RPMI8226 (cell line): Measurements from ENCODE around the gene IL32.
"Not testable (repeated sequence)": the region's sequence is repeated elsewhere in the genome, so short reads cannot be mapped to it uniquely, and the experiment has no call there.

ENCODE experiments used
- DNase-seq: peaks from one replicate; pipeline ENCODE4 v3.0.0-alpha.2; 2015

Gene IL32

DNA sequence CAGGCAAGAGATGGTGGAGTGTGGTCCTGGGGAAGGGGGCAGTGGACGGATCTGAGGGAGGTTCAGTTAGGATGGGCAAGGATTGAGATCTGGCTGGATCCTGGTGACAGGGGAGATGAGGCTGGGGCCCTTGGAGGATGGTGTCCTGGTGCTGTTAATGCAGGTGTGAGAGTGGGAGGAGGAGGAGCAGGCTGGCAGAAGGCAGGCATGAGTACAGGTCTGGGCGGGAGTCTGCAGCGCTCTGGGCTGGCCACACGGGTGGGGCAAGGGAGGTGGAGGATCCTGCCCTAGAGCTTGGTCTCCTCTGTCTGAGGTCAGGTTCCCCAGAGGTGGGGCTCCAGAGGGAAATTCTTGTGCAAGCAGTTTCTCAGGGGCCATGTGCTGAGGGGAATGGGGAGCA lies 6.7 kb downstream of the IL32 start:
- not testable (repeated sequence) for DNase-seq

DNA sequence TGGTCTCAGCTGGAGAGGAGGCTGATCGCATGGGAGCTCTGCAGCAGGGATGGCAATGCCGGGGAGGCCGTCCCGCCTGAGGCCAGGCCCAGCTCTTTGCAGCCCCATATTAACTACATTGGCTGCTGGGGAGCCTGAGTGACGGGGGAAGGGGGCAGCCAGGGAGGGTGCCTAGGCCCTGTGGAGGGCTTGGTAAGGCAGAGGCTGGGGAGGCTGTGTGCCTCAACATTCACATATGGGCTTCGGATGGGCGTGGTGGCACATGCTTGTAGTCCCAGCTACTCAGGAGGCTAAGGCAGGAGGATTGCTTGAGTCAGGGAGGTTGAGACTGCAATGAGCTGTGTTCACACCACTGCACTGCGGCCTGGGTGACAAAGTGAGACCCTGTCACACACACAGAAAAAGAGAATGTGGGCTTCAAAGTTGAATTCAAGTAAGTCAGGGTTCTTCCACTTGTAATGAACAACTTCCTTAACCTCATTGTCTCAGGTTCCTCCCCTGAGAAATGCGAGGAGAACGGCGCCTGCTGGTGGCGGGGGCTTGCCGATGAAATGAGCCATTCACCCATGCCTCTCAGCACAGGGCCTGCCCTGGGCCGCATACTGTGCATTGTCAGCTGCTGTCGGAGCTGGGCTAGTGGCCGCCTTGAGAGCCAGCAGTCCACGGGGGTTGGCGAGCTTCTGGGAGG lies 7.3 kb downstream of the IL32 start:
- not testable (repeated sequence) for DNase-seq

DNA sequence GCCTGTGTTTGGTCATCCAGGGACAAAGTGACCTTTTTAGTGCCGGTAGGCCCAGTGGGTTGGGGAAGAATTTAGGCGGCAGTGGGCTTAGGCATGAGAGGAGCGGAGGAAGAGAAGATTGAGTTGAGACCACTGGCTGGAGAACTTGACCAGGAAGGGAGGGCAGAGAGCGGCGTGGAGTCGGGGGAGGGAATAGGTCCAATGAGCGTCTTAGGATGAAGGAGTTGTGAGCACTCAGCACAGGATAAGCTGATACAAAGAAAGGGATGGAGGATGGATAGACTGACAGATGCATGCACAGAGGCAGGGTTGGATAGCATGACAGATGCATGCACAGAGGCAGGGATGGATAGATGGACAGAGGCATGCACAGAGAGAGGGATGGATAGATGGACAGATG lies 8.0 kb downstream of the IL32 start:
- DNase-seq: no peak

DNA sequence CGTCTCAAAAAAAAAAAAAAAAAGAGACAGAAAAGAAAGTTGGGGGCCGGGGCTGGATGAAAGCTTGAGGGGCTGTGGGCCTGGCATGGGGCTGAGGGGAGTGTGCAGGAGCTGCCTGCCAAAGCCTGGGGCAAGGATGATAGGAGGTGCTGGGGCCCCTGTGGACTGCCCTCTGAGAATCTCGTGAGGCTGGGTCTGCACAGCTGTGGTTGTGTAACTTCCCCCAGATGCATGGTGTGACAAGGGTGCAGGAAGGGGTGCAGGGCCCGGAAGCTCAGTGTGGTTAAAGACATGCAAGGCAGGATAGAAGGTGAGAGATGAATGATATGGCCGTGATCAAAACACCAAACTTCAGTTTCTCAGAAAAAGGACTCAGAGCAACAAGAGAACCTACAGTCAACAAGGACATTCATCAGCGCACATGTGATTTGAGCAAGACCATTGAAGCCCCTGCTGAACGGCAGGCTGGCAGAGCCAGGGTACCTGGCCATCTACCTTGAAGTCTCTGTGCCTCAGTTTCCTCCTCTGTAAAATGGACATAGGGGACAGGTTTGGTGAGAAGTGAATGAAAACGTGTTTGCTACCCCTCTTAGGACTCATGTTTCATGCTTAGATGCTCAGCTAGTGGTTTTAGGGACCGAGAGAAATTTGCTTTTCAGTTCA lies 9.6 kb downstream of the IL32 start:
- DNase-seq: peak; percentile 40

DNA sequence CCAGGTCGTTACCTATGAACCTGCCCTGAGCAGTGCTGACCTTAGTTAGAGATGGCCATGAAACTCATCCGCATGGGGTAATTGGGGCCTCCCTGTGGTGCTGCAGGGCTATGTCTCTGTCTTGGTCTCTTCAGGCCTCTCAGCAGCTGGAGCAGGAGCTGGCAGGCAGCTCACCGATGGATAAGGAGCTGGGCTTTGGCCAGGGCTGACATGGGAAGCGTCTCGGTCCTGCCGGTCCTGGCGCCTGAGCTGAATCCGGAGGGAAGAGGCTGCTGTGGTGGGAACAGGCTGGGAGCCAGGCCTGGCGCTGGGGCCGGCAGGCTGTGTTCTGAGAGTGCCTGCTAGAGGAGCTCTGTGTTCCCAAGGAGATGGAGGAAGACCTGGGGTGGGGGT lies 10.1 kb downstream of the IL32 start:
- no peak for DNase-seq

DNA sequence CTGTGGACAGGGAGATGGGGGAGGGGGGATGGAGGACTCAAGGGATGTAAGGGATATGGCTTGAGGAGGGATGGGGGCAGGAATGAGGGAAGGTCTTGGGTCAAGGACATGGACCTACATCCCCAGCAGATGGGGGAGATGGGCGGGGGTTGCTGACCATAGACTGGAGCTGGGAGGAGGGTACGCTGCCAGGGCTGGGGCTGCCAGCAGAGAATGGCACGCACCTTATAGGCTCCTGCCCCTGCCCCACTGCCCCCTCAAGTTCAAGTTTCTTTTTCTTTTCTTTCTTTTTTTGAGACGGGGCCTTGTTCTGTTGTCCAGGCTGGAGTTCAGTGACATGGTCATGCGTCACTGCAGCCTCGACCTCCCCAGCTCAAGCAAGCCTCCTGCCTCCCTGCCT lies 10.5 kb downstream of the IL32 start:
- not testable (repeated sequence) for DNase-seq

DNA sequence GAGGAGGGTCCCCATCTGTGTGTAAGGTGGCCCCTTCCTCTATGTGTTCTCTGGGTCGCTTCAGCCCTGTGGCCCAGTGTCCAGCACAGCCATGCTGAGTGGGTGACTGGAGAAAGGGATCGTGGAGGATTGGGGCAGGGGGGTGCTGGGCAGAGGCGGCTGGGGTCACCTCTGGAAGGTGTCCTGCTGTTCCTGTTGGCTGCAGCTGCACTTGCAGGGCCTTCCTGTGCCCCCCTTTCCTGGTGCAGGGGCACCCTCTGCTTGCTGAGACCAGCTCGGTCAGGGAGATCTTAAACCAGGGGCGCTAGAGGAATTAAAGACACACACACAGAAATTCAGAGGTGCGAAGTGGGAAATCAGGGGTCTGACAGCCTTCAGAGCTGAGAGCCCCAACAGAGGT lies 11.1 kb downstream of the IL32 start:
- DNase-seq: no peak

DNA sequence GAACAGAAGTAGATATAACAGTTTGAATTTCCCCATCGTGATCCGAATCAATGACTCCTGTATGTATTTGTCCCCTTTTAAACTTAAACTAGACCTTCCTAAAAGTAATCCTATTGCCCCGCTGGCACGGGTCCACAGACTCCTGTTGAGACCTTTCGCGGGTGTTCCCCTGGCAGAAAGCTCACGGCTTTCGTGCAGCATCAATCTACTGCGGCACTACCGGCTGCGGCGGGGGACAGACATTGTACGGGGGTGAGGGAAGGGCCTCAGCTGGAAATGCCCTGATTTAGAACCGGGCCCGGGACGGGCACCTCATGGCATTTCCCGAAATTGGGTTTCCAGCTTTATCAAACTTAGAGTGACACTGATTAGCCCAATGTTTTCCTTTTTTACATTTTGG lies 14.6 kb downstream of the IL32 start:
- DNase-seq: no peak

DNA sequence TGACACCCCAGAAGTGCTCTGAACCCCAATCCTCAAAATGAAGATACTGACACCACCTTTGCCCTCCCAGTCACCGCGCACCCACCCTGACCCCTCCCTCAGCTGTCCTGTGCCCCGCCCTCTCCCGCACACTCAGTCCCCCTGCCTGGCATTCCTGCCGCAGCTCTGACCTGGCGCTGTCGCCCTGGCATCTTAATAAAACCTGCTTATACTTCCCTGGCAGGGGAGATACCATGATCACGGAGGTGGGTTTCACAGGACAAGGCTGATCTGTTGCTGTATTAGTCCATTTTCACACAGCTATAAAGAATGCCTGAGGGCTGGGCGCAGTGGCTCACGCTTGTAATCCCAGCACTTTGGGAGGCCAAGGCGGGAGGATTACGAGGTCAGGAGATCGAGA lies 16.5 kb downstream of the IL32 start:
- not testable (repeated sequence) for DNase-seq

DNA sequence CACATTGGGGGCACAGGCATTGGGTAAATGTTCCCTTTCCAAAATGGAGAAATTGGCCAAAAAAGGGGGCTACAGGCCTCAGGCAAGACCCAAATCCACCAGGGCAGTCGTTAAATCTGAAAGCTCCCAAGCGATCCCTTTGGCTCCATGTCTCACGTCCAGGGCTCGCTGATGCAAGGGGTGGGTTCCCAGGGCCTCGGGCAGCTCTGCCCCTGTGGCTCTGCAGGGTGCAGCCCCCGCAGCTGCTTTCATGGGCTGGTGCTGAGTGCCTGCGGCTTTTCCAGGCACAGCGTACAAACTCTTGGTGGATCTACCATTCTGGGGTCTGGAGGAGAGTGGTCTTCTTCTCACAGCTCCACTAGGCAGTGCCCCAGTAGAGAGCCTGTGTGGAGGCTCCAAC lies 18.0 kb downstream of the IL32 start:
- not testable (repeated sequence) for DNase-seq

DNA sequence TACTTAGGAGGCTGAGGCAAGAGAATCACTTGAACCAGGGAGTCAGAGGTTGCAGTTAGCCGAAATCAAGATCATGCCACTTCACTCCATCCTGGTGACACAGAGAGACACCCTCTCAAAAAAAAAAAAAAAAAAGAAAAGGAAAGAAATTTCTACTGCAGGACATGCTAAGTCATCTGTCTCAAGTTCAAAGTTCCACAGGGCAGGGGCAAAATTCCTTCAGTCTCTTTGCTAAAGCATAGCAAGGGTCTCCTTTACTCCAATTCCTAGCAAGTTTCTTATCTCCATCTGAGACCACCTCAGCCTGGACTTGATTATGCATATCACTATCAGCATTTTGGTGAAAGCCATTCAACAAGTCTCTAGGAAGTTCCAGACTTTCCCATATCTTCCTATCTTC lies 19.1 kb downstream of the IL32 start:
- DNase-seq: no peak

DNA sequence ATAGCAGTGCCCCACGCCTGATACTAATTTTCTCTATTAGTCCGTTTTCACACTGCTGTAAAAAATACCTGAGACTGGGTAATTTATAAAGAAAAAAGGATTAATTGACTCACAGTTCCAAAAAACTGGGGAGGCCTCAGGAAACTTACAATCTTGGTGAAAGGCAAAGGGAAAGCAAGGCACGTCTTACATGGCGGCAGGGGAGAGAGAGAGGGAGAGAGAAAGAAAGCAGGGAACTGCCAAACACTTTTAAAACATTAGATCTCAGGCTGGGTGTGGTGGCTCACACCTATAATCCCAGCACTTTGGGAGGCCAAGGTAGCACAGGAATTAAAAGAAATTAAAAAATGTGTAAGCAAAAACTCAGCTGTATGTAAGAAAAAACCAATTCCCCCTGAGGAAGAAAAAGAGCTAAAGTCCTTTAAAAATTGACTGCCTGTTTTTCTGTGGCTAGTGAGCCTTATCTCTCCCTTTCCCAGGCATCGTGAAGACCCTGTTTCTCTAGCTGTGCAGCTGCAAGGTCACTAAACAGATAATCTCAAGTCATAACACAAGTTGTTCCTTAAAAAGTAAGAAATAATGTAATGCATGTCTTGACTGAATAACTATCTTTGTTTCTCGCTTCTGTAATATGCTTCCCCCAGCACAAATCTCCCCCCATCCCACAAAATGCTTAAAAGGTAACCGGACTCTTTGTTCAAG lies 19.7 kb downstream of the IL32 start:
- DNase-seq: no peak

DNA sequence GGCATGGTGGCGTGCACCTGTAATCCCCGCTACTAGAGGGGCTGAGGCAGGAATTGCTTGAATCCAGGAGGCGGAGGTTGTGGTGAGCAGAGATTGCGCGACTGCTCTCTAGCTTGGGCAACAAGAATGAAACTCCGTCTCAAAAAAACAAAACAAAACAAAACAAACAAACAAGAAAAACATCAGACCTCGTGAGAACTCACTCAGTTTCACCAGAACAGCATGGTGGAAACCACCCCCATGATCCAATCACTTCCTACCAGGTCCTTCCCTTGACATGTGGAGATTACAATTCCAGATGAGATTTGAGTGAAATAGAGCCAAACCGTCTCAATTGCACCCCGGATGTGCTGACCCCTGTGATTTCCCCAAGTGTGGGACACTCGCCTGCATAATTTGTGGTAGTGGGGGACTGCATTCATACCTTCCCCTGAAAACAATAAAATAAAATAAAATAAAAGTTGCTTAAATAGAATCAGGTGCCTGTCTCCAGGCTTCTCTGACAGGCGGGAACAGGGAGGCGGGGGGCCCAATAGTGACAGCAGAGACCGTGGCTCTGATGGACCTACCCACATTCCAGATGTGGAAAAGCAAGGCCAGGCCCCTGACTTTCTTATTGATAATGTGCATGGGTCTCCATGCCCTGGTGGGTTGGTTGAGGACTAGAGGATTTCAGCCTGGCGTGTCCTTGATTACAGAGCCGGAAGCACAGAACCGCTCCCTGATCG lies 20.6 kb downstream of the IL32 start:
- no peak for DNase-seq

DNA sequence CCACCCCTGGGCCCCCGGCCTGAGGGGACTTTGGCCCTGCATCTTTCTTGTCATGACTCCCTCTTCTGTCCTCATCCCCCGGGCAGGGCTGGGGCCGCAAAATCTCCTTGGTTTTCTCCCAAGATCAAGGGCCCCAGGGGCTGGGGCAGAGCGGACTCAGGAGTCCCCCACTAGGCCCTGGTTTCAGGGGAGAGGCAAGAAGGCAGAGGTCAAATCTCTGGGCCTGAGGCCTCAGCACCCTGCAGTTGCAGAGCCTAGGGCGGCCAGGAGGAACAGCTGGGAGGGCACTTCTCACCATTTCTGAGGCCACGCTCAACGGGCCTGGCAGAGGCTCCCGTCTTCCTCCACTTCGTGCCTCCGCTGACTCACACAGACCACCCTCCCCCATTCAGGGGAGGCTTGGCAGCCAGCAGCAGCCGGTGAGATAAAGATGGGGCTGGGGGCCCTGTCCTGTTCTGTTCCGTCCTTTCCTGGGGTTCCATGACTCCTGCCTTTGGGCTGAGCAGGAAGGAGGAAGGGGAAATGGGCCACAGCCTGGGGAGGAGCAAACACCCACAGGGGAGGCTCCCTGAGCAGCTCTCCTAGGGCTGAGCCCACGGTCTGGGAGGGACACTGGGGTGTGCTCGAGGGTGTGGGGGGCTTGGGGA lies 21.3 kb downstream of the IL32 start:
- no peak for DNase-seq

DNA sequence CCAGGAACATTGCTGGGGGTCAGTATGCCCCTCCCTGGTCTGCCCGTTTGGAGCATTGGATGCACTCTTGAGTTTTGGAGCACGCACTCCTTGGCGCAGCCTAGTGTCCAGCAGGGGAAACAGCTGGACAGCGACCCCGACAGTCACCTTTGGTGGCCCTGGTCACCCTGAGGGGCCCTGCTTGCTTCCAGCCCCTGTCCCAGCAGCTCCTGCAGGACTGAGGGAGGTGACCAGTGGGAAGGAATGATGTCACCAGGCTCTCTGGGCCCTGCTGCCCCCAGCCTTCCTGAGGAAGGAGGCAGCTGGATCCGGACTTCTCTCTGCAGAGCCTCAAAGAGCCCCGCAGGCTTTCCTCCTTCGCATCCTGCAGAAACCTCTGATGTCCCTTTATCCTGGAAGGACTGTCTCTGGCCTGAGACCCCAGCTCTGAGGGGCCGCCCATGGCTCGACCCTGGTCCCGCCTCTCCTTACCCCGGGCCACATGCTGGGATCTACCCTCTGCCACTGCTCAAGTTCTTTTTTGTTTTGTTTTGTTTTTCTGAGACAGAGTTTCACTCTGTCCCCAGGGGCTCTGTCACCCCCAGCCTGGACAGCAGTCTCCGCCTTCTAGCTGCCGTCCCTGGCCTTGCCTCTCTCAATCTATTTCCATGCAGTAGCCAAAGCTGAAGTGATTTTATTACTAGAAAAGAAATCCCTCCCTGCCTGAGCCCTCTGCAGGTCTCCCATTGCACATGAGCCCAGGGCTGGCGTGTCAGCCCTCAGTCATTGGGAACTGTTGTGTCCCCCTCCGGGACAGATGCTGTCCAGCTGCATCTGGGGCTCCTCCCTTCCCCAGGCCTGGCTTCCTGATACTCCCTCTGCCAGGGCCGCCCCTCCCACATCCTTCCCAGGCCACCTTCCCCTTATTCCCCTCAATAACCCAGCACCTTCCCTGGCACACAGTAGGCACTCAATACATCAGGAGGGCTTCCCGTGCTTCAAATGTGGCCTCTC lies 22.1 kb downstream of the IL32 start:
- DNase-seq: no peak

DNA sequence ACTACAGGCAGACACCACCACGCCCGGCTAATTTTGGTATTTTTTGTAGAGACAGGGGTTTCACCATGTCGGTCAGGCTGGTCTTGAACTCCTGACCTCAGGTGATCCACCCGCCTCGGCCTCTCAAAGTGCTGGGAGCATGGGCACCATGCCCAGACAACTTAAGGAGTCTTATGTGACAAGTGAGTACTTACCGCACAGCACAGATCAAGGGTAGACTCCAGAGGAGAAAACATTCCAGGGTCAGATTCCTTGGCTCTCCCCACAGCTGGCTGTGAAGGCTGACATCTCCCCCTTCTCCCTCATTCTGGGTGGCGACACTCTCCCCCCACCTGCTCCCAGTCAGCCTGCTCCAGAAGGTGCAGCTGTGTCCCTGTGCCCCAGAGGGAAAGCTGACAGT lies 23.0 kb downstream of the IL32 start:
- DNase-seq: no peak

DNA sequence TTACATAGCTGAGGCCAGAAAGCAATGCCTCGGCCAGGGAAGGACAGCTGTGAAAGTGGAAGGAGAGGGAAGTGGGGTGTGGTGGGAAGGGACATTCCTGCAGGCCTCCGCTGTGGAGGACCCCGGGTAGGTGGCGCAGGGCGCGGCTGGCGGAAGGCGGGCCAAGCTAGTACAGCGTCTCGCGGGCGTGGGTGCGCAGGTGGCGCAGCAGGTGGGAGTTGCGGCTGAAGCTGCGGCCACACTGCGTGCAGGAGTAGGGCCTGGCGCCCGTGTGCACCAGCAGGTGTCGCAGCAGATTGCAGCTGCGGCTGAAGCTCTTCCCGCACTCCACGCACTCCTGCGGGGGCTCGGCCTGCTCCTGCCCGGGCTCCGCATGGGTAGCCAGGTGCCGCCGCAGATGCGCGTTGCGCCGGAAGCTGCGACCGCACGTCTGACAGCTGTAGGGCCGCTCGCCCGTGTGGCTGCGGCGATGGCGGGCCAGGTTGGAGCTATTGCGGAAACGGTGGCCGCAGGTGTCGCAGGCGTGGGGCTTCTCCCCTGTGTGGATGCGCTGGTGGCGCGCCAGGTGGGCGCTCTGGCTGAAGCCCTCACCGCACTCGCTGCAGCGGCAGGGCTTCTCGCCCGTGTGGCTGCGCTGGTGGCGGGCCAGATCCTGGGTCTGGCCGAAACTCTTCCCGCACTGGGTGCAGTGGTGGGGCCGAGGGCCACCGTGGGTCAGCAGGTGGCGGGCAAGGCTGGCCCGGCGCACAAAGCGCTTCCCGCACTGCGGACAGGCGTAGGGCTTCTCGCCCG lies 23.7 kb downstream of the IL32 start:
- DNase-seq: no peak

DNA sequence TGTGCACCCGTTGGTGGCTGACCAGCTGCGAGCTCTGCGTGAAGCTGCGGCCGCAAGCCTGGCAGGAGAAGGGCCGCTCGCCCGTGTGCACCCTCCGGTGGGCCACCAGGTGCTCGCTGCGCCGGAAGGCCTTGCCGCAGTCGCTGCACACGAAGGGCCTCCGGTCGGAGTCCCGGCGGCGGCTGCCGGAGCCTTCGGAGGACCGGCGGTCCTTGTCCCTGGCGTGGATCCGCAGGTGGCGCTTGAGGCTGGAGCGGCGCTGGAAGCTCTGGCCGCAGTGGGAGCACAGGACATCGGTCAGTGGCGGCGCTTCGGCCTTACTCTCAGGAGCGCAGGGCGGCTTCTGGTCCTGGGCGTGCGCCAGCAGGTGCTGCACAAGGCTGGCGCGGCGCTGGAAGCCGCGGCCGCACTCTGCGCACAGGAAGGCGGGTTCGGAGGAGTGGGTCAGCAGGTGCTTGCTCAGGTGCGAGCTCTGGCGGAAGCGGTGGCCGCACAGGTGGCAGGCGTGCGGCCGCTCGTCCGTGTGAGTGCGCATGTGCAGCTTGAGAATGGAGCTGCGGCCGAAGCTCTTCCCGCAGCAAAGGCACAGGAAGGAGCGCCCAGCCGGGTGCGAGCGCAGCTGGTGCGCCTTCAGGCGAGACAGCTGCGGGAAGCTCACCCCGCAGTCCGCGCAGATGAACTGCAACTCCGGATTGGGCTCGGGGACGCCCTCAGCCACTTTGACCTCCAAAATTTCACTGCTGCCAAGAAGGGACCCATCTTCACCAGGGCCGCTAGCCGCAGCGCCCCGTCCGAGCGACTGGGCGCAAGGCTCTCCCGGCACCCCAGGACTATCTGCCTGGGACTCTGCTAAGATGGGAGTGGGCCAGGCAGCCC lies 24.5 kb downstream of the IL32 start:
- DNase-seq: no peak

DNA sequence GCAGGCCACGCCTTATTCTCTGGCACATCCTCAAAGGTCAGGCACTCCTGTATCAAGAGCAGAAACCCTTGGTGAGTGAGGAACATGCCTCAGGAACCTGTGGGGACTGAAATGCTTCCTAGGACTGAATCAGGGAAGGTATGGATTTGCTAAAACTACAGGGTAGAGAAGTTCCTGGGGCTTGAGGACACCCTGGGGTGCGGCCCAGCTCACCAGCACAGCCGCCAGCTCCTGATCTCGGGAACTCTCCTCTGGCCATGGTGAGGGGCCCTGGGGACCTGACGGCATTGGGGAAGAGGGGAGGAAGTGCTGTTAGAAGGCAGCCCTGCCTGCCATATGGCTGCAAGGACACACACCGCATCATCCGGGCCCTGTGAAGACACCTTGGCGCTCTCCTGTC lies 26.1 kb downstream of the IL32 start:
- no peak for DNase-seq

DNA sequence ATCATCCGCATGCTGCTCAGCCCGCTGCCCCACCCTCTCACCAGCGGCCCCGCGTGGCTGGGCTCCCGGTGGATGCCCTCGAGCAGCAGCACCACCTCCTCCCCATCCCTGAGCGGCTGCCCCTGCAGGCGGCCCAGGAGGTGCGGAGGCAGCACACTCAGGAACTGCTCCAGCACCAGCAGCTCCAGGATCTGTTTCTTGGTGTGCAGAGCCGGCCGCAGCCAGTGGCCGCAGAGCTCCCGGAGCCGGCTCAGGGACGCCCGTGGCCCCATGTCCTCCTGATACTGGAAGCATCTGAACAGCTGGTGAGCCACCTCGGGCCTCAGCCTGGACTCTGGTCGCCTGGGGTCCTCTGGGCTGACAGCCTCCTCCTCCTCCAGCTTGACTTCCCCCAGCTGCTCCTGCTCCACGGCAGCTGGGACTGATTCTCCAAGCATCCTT lies 27.1 kb downstream of the IL32 start:
- no peak for DNase-seq
